ENCODE results near the gene LRRC15.

Gene LRRC15

GRCh38 chr3:194369522-194370279 lies at the start of gene LRRC15:
LRRC15 (minus strand) TSS chr3:194369743; CDS start chr3:194361043, 8,700 bp downstream.
- no peak for DNase-seq (ENCODE audit: low spot score)

DNA sequence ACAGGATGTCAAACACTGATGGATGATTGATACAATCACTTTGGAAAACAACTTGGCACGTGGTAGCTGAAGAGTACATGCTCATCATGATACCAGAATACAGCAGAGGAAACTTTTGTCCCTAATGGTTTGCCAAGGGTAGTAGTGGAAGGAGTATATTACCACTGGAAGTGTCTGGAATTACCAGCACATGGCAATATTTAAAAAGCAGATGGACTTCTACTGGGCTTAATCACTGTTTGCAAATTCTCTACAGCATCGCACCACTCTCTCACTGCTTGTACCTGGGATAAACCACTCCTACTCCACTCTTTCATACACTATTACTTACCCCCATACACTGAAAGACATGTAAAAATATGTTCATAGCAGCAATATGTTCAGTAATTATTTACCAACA lies 49.1 kb upstream of the LRRC15 start:
- DNase-seq (ENCODE audit: low spot score): no peak

- no peak for DNase-seq (ENCODE audit: low spot score)
These were observed 37.9 kb upstream of the LRRC15 start for GRCh38 chr3:194407423-194407822.

DNA sequence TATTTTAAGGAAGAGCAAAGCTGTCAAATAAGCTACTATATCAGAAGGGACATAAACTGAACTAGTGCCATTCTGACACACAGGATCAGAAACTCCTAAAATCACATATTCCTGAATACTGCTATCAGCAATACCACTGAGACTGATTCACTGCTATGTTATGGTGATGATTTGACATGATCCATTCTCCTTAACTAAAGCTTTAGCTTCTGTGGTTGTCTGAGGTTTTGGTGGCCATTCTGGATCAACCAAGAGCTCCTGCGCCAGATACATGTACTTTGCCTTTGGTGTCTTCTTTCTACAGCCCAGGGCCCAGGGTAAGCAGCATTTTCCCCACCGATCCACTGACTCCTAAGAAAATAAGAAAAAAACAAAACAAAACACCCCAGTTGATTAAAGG lies 36.2 kb upstream of the LRRC15 start:
- DNase-seq (ENCODE audit: low spot score): no peak

GRCh38 chr3:194404365-194405140 lies 35.0 kb upstream of the LRRC15 start:
- DNase-seq (ENCODE audit: low spot score): peak; percentile 73

- no peak for DNase-seq (ENCODE audit: low spot score)
These were observed 32.4 kb upstream of the LRRC15 start for GRCh38 chr3:194401868-194402329.

- DNase-seq (ENCODE audit: low spot score): no peak
These were observed 31.8 kb upstream of the LRRC15 start for GRCh38 chr3:194401346-194401745.

GRCh38 chr3:194399874-194400411 lies 30.4 kb upstream of the LRRC15 start:
- DNase-seq (ENCODE audit: low spot score): no peak

DNA sequence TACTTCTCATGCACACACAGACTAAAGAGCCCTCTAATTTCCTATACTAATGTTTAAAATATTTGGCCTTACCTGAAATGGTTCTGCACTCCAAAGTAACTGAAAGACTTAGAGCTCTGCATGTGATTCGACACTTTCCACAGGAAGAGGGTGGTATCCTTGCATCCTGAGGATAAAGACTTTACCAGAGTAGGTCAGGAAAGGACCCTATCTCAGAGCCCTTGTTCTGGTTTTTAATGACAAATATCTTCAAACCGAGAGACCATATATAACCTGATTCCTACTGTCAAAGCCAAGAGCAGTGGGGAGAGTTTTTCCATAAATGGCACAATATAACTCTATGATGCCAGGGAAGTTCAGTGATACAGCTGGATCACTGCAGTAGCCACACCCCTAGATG lies 29.6 kb upstream of the LRRC15 start, which contains the start of gene GP5:
Gene GP5, minus strand, starts transcription at position 101 of the 400 bp plus-strand sequence. CDS start 984 bp downstream, outside the sequence.
- no peak for DNase-seq (ENCODE audit: low spot score)

DNA sequence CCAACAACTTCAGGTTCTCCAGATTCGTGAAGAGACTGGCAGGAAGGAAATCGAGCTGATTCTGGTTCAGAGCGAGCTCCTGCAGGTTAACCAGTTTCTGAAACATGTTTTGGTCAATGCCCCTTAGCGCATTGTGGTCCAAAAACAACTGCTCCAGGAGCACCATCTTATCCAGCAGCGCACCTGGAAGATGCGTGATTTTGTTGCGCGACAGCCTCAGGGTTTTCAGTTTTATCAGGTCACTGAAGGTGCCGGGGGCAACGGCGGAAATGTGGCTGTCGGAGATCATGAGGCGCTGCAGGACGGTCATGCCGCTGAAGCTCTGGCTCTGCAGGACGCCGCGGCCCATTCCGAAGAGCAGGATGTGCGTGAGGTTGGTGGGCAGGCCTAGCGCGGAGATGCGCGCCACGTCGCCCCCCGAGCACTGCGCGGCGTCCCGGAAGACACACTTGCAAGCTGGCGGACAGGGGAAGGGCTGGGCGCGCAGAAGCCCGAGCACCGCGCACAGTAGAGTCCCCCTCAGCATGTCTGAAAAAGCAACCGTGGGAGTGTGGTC lies 28.3 kb upstream of the LRRC15 start:
- no peak for DNase-seq (ENCODE audit: low spot score)

DNA sequence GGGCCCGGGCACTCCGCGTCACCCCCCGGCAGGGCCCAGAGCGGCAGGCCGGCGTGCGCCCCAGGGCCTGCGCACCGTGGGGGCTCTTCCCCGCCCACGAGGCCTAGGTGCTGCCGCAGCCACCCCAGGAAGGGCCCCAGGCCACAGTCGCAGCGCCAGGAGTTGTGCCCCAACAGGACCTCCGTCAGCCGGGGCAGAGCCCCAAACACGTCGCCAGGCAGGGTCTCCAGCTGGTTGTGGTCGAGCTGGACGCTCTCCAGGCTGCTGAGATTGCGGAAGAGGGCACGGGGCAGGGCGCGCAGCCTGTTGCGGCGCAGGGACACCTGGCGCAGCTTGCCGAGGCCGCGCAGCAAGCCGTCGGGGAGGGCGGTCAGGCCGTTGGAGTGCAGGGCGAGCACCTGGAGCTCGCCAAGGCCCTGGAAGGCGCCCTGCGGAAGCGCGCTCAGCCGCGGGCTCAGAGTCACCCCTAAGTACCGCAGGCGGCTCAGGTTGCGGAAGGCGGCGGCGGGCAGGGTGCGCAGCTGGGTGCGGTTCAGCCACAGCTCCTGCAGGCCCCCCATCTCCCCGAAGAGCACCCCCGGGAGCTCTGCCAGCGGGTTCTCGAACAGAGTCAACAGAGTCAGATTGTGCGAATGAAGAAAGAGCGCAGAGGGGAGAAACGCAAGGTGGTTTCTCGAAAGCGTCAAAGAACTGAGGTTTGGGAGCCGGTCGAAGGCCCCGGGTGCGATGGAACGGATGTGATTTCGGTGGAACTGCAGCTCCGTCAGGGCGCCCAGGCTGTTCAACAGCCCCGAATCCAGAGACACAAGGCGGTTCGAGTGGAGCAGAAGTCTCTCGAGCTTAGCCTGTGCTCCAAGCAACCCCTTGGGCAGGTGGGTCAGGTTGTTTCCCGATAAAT lies 27.6 kb upstream of the LRRC15 start:
- DNase-seq (ENCODE audit: low spot score): no peak

DNA sequence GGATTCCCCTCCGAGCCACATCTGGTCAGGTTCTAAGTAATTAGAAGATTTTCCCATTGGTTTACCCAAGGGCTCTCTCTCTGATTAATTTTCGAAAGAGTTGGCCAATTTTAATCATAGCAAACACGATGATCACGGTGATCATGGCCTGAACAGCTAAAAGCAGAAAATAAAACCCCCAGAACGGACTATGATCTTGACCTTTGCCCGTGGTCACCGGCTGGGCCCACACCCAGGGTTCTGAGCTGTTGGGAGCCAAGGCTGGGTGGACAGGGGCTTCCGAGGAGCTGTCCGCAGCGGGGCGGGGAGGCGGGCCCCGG lies 27.0 kb upstream of the LRRC15 start:
- no peak for DNase-seq (ENCODE audit: low spot score)

DNA sequence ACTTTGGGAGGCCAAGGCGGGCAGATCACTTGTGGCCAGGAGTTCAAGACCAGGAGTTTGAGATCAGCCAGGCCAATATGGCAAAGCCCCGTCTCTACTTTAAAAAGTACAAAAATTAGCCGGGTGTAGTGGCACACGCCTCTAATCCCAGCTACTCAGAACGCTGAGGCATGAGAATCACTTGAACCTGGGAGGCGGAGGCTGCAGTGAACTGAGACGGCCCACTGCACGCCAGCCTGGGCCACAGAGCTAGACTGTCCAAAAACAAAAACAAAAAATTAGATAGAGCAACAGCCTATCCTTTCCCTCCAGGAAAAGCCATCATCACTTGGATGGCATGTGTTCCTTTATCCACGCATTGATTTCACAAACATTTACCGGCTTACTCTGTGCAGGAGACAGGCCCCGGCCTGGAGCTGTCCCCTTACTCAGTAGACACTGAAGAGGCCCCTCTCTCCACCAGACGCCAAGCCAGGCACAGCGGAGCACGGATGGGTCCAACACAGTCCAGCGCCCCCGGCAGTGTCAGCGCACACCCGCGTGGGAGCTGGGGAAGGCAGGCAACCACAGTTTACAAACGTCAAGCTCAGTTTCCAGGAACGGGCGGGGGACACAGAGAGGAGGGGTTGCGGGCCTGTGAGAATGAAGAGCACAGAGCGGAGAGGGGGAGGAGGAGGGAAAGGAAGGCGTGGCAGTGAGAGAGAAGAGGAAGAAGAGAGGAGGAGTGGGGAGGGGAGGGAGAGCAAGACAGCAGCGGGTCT lies 26.4 kb upstream of the LRRC15 start:
- DNase-seq (ENCODE audit: low spot score): no peak

DNA sequence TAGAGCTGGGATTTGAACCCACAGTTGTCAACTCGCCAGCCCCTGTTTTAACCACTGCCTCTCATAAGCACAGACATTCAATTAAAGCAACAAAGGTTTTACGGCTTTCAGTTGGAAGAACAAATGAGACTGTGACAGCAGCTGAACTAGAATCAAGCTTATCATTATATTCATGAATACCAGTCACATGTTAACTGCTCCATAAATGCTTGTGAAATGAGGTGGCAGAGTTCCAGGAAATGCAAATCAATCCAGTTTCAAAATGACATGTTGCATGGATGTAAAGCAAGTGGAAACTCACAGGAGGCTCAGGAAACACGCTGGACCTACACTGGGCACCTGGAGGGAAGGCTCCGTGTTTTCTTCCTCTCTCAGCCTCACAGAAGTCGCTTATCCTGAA lies 25.7 kb upstream of the LRRC15 start:
- no peak for DNase-seq (ENCODE audit: low spot score)

GRCh38 chr3:194392576-194392975 lies 23.0 kb upstream of the LRRC15 start:
- no peak for DNase-seq (ENCODE audit: low spot score)

DNA sequence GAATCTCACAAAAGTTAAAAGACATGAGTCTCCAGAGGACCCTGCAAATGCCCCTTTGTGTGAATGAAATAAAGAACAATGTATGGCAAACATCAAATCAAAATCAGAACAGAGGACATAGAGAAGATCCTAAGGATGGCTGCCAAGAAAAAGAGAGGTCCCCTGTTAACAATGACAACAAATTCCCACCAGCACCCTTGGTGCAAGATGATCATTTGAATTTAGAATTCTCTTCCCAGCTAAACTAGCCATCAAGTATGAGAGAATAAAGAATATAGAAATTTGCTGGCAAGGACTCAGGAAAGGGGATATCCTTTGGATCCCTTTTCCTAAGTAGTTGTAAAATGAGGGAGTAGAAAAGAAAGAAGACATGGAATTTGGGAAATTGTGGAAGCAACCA lies 21.3 kb upstream of the LRRC15 start:
- no peak for DNase-seq (ENCODE audit: low spot score)

GRCh38 chr3:194389269-194389668 lies 19.7 kb upstream of the LRRC15 start:
- DNase-seq (ENCODE audit: low spot score): no peak

DNA sequence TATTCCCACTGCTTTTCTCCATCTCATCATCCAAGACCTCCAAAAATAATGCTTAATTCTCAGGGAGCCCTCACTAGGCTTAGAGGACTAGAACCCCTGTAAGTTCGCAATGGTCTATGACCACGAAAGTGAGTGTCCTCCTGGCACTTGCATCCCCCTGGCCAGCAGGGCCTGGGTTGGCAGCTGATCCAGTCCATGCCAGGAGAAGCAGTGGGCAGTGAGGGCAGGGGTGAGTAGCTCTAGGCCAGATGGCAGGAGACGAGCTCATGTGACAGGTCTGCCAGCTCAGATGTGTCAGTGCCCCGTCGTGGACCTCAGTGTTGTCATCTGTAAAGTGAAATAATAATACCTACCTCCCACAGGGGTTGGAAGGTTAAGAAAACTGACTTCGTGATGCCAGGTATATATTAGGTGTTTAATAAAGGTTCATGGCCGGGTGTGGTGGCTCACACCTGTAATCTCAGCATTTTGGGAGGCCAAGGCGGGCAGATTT lies 18.4 kb upstream of the LRRC15 start:
- DNase-seq (ENCODE audit: low spot score): no peak

GRCh38 chr3:194387276-194387675 lies 17.7 kb upstream of the LRRC15 start:
- DNase-seq (ENCODE audit: low spot score): no peak

DNA sequence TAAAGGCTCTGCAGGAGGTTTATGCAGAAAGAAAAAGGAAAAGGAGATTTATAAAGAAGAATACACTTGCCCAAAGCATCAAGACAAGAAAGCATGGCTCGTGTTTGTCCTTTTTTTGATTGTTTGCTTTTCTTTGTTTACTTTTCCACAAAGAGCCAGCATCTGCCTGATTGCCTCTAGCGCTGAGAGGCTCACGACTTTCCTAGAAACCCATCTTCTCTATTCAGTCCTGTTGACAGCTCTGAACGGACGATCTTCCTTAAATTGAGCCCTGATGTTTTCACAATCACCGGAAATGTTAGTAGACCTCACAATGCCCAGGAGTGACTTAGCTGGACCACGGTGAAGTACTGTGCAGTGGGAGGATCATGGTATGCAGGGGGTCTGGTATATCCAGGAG lies 17.1 kb upstream of the LRRC15 start:
- DNase-seq (ENCODE audit: low spot score): no peak

DNA sequence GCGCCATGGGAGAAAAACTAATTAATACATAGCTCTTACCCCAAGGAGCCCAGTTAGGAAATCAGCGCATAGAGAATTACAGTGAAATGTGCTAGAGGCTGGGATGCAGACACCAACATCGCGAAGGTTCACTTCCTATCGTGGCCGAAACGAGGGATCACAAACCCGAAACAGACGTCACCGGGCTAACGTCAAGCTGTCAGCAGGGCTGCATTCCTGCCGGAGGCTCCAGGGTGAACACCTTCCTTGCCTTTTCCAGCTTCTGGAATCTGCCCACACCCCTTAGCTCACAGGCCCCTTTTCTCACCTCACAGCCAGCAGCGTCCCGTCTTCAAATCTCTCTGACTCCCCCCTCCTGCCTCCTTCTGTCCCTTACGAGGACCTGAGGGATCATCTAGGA lies 16.5 kb upstream of the LRRC15 start:
- no peak for DNase-seq (ENCODE audit: low spot score)
